ENCODE measurements around the gene ZBTB5.

GRCh38 chr9:37429441-37430285, 35.6 kb downstream of the ZBTB5 start:
- TF ChIP-seq, protein P1, sequence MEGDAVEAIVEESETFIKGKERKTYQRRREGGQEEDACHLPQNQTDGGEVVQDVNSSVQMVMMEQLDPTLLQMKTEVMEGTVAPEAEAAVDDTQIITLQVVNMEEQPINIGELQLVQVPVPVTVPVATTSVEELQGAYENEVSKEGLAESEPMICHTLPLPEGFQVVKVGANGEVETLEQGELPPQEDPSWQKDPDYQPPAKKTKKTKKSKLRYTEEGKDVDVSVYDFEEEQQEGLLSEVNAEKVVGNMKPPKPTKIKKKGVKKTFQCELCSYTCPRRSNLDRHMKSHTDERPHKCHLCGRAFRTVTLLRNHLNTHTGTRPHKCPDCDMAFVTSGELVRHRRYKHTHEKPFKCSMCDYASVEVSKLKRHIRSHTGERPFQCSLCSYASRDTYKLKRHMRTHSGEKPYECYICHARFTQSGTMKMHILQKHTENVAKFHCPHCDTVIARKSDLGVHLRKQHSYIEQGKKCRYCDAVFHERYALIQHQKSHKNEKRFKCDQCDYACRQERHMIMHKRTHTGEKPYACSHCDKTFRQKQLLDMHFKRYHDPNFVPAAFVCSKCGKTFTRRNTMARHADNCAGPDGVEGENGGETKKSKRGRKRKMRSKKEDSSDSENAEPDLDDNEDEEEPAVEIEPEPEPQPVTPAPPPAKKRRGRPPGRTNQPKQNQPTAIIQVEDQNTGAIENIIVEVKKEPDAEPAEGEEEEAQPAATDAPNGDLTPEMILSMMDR (IDR thresholded peaks at IDR 0.05; ENCODE audit: borderline replicate concordance, extremely low read depth, low read length, poor library complexity, severe bottlenecking), result no peak
- TF ChIP-seq EZH2 (IDR thresholded peaks at IDR 0.05; ENCODE audit: borderline replicate concordance, low read depth, low read length, severe bottlenecking), result no peak

All from DND-41 (cell line).